Suppressor macrophage treated with lipopolysaccharide for 1 hour (primary cell): ENCODE results near the gene STT3B.
A peak's percentile ranks its signal among the peaks of the same experiment; 100 is the strongest.

Source experiments
- DNase-seq, 3 donors: peaks; one replicate each; pipeline ENCODE4 v3.0.0-alpha.2; 2020 to 2022

Gene STT3B

GRCh38 chr3:31606453-31606852 lies 73.7 kb downstream of the STT3B start:
- DNase-seq: no peak

- peak; percentile 57 to 73 (median 71) for DNase-seq
Measured at GRCh38 chr3:31610700-31611275, 78.1 kb downstream of the STT3B start.

GRCh38 chr3:31613177-31613576 lies 80.5 kb downstream of the STT3B start:
- DNase-seq: no peak

GRCh38 chr3:31613654-31614053 lies 80.9 kb downstream of the STT3B start:
- DNase-seq: no peak

- DNase-seq: no peak
Measured at GRCh38 chr3:31614162-31614921, 81.6 kb downstream of the STT3B start.

GRCh38 chr3:31615071-31615875 lies 82.5 kb downstream of the STT3B start:
- no peak for DNase-seq

GRCh38 chr3:31616711-31617110 lies 84.0 kb downstream of the STT3B start:
- no peak for DNase-seq

- DNase-seq: no peak
Measured at GRCh38 chr3:31620656-31621055, 87.9 kb downstream of the STT3B start.

GRCh38 chr3:31621314-31621713 lies 88.6 kb downstream of the STT3B start:
- DNase-seq: no peak

GRCh38 chr3:31622636-31623288 lies 90.0 kb downstream of the STT3B start:
- DNase-seq: no peak

GRCh38 chr3:31624083-31624709 lies 91.5 kb downstream of the STT3B start:
- no peak for DNase-seq

GRCh38 chr3:31625358-31625757 lies 92.6 kb downstream of the STT3B start:
- DNase-seq: no peak

- peak; percentile 6 to 34 (median 34) for DNase-seq
Measured at GRCh38 chr3:31629054-31629453, 96.3 kb downstream of the STT3B start.

- DNase-seq: no peak
Measured at GRCh38 chr3:31634476-31634875, 101.8 kb downstream of the STT3B start.

GRCh38 chr3:31635545-31635944 lies 102.8 kb downstream of the STT3B start:
- DNase-seq: no peak

- DNase-seq: no peak
Measured at GRCh38 chr3:31636049-31636448, 103.3 kb downstream of the STT3B start.

GRCh38 chr3:31636694-31637442 lies 104.1 kb downstream of the STT3B start:
- DNase-seq: no peak

- no peak for DNase-seq
Measured at GRCh38 chr3:31639828-31640227, 107.1 kb downstream of the STT3B start.

- DNase-seq: no peak
Measured at GRCh38 chr3:31645256-31645655, 112.5 kb downstream of the STT3B start.

GRCh38 chr3:31648286-31648968 lies 115.7 kb downstream of the STT3B start:
- no peak for DNase-seq

- no peak for DNase-seq
Measured at GRCh38 chr3:31652296-31652695, 119.6 kb downstream of the STT3B start.
